Caco-2 (cell line): ENCODE data around the gene FAH. TPM values are rescaled to one million over a fixed set of nuclear protein-coding genes. Genes with fewer than 3 reads are reported as not detected.

ENCODE experiments used
- BruUV-seq: library from RNA; stranded (reverse); fragments of 400-500 nt; replicated peaks from 2 replicates; lab custom pipeline; 2021; lab: Mats Ljungman, UMichigan
- CTCF ChIA-PET: fragments of 300-600 bp; sonication (Branson Sonifier 250); formaldehyde crosslinking; loops from one replicate; lab custom pipeline; 2022; ENCODE audit warnings: antibody characterized with exemption; lab: Charles Lee
- POLR2A ChIA-PET: fragments of 300-600 bp; sonication (Branson Sonifier 250); formaldehyde crosslinking; loops from one replicate; lab custom pipeline; 2022; ENCODE audit warnings: antibody characterized with exemption; lab: Charles Lee
- DNase-seq, 2 experiments: peaks; one replicate each; pipeline versions ENCODE4 v3.0.0 to v3.0.0-alpha.2; 2020 to 2022
- H3K27me3 ChIP-seq: replicated peaks from 2 replicates; pipeline ENCODE4 v1.6.0; 2011; ENCODE audit warnings: low read length; ENCODE audit not compliant: control insufficient read depth, insufficient read depth
- H3K36me3 ChIP-seq: 2 replicates; pipeline ENCODE4 v1.5.1; 2011; ENCODE audit warnings: low read length; ENCODE audit not compliant: control insufficient read depth, insufficient read depth
- H3K4me1 ChIP-seq: fragments of 250-450 bp; sonication (Bioruptor Pico); 2 replicates; pipeline ENCODE4 v1.5.1; 2020; ENCODE audit warnings: mild to moderate bottlenecking
- H3K4me3 ChIP-seq: 2 replicates; pipeline ENCODE4 v1.5.1; 2011; ENCODE audit warnings: low read depth, mild to moderate bottlenecking, control low read depth, low read length
- H3K9me3 ChIP-seq: fragments of 250-450 bp; sonication (Bioruptor Pico); 2 replicates; pipeline ENCODE4 v1.5.1; 2020; ENCODE audit warnings: mild to moderate bottlenecking, moderate library complexity
- H3K27ac Mint-ChIP-seq: one replicate; pipeline ENCODE4 v1.8.0; 2022; ENCODE audit warnings: mixed read lengths; ENCODE audit not compliant: unreplicated experiment
- H3K27me3 Mint-ChIP-seq: one replicate; pipeline ENCODE4 v1.8.0; 2022; ENCODE audit warnings: mixed read lengths; ENCODE audit not compliant: insufficient read depth, unreplicated experiment
- H3K36me3 Mint-ChIP-seq: one replicate; pipeline ENCODE4 v1.8.0; 2022; ENCODE audit warnings: mild to moderate bottlenecking, mixed read lengths; ENCODE audit not compliant: insufficient read depth, unreplicated experiment
- H3K4me1 Mint-ChIP-seq: one replicate; pipeline ENCODE4 v1.8.0; 2022; ENCODE audit warnings: low read depth, mixed read lengths; ENCODE audit not compliant: unreplicated experiment
- H3K4me3 Mint-ChIP-seq: one replicate; pipeline ENCODE4 v1.8.0; 2022; ENCODE audit warnings: mild to moderate bottlenecking, moderate library complexity, mixed read lengths; ENCODE audit not compliant: unreplicated experiment
- H3K9me3 Mint-ChIP-seq: one replicate; pipeline ENCODE4 v1.8.0; 2022; ENCODE audit warnings: mixed read lengths; ENCODE audit not compliant: unreplicated experiment
- CTCF ChIP-seq, 2 experiments: fragments of 200-600 bp in 1 of 2; IDR thresholded peaks; 1 replicate in 1 of 2; 2 replicates in 1 of 2; pipeline versions ENCODE4 v1.5.1 to v1.8.0; 2011 to 2022; ENCODE audit warnings: antibody characterized with exemption in 1 of 2, control low read depth in 1 of 2, inconsistent platforms in 1 of 2, low read depth in 1 of 2, low read length in 1 of 2, mild to moderate bottlenecking in 1 of 2, moderate library complexity in 1 of 2; ENCODE audit not compliant: insufficient read depth in 1 of 2, severe bottlenecking in 1 of 2, unreplicated experiment in 1 of 2
- intact Hi-C: fragments of 100-400 bp; cut with micrococcal nuclease; formaldehyde crosslinking; loops from one replicate; pipeline ENCODE4 v1.10.0; 2022; ENCODE audit not compliant: unreplicated experiment
- total RNA-seq: library from RNA; stranded (reverse); gene quantifications from 2 replicates; pipeline ENCODE4 v1.2.3, GENCODE V29; 2022

FAH gene
- total RNA-seq, 1 experiment from 2014 or later = 20.4 TPM

GRCh38 chr15:80191897-80192595, 39.2 kb downstream of the FAH start:
- peak in 1 of 2 experiments; percentile 50 for DNase-seq
- Histone ChIP-seq H3K27me3 (no peaks in the 10 kb centered on the region), H3K9me3 (no peaks in the 10 kb centered on the region), H3K4me3 (no peak overlapping the region), H3K36me3 (no peaks in the 10 kb centered on the region; the same call in 1 of the 2 replicates), H3K4me1 (peaks cover 22% of the 10 kb centered on the region)
- H3K4me1 Mint-ChIP-seq = peaks cover 8% of the 10 kb centered on the region
- no TSS peak for BruUV-seq
- no peak for TF ChIP-seq CTCF (IDR thresholded peaks at IDR 0.05; ENCODE audit: insufficient read depth in 1 of 2, low read depth in 1 of 2, low read length in 1 of 2, severe bottlenecking in 1 of 2, unreplicated experiment in 1 of 2)
- H3K4me3 Mint-ChIP-seq = no peak overlapping the region
- CTCF ChIA-PET = interaction anchor here (0.6 kb wide), 1 partner anchor 118 kb away, joined by 3 read pairs; no protein-coding TSS in a partner anchor
- peak overlapping the region; percentile 80 for H3K27ac Mint-ChIP-seq
- POLR2A ChIA-PET = no interaction called here
- intact Hi-C loops = no loop called here
- no peaks in the 10 kb centered on the region for H3K27me3 Mint-ChIP-seq
- H3K36me3 Mint-ChIP-seq = no peaks in the 10 kb centered on the region
- no peaks in the 10 kb centered on the region for H3K9me3 Mint-ChIP-seq

DNA sequence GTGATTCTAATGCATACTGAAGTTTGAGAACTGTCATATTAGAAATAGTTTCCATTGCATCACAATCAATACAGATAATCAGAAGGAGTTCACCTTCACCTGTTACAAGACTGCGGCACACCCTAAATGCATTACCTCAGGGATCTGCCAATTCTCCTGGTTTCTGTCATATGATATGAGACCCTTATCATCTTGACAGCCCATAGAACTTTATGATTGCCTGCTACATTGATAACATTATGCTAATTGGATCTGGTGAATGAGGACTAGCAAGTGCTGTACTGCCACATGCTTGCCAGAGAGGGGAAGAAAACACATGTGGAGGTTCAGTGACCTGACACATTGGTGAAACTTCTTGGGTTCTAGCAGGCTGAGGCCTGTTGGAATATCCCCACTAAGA, 41.4 kb downstream of the FAH start:
- POLR2A ChIA-PET = no interaction called here
- CTCF ChIA-PET = no interaction called here
- Histone ChIP-seq H3K4me3 (no peak overlapping the region), H3K9me3 (no peaks in the 10 kb centered on the region), H3K27me3 (no peaks in the 10 kb centered on the region), H3K4me1 (peaks cover 22% of the 10 kb centered on the region), H3K36me3 (no peaks in the 10 kb centered on the region)
- peaks cover 8% of the 10 kb centered on the region for H3K4me1 Mint-ChIP-seq
- no peaks in the 10 kb centered on the region for H3K9me3 Mint-ChIP-seq
- intact Hi-C loops = no loop called here
- BruUV-seq = no TSS peak
- no peaks in the 10 kb centered on the region for H3K36me3 Mint-ChIP-seq
- no peaks in the 10 kb centered on the region for H3K27me3 Mint-ChIP-seq
- no peak overlapping the region for H3K27ac Mint-ChIP-seq
- DNase-seq = no peak
- H3K4me3 Mint-ChIP-seq = no peak overlapping the region
- no peak for TF ChIP-seq CTCF (IDR thresholded peaks at IDR 0.05; ENCODE audit: insufficient read depth in 1 of 2, low read depth in 1 of 2, low read length in 1 of 2, severe bottlenecking in 1 of 2, unreplicated experiment in 1 of 2)

- Histone ChIP-seq H3K36me3 (no peaks in the 10 kb centered on the region), H3K9me3 (no peaks in the 10 kb centered on the region), H3K27me3 (no peaks in the 10 kb centered on the region), H3K4me1 (peaks cover 22% of the 10 kb centered on the region), H3K4me3 (no peak overlapping the region)
- no peak overlapping the region for H3K4me3 Mint-ChIP-seq
- no peak for TF ChIP-seq CTCF (IDR thresholded peaks at IDR 0.05; ENCODE audit: insufficient read depth in 1 of 2, low read depth in 1 of 2, low read length in 1 of 2, severe bottlenecking in 1 of 2, unreplicated experiment in 1 of 2)
- no TSS peak for BruUV-seq
- DNase-seq = no peak
- POLR2A ChIA-PET = no interaction called here
- no peaks in the 10 kb centered on the region for H3K9me3 Mint-ChIP-seq
- CTCF ChIA-PET = no interaction called here
- intact Hi-C loops = no loop called here
- peaks cover 8% of the 10 kb centered on the region for H3K4me1 Mint-ChIP-seq
- H3K27ac Mint-ChIP-seq = no peak overlapping the region
- no peaks in the 10 kb centered on the region for H3K27me3 Mint-ChIP-seq
- H3K36me3 Mint-ChIP-seq = no peaks in the 10 kb centered on the region
Observed at GRCh38 chr15:80194914-80195313, 42.1 kb downstream of the FAH start.
